Measurements from ENCODE around the gene HMX2.

- TF ChIP-seq MXI1 (conservative IDR thresholded peaks at IDR 0.05; ENCODE audit: poor library complexity, severe bottlenecking) (no peak), CTCF (IDR thresholded peaks at IDR 0.05; ENCODE audit: poor library complexity, severe bottlenecking) (no peak)
- TF ChIP-seq, protein P1, sequence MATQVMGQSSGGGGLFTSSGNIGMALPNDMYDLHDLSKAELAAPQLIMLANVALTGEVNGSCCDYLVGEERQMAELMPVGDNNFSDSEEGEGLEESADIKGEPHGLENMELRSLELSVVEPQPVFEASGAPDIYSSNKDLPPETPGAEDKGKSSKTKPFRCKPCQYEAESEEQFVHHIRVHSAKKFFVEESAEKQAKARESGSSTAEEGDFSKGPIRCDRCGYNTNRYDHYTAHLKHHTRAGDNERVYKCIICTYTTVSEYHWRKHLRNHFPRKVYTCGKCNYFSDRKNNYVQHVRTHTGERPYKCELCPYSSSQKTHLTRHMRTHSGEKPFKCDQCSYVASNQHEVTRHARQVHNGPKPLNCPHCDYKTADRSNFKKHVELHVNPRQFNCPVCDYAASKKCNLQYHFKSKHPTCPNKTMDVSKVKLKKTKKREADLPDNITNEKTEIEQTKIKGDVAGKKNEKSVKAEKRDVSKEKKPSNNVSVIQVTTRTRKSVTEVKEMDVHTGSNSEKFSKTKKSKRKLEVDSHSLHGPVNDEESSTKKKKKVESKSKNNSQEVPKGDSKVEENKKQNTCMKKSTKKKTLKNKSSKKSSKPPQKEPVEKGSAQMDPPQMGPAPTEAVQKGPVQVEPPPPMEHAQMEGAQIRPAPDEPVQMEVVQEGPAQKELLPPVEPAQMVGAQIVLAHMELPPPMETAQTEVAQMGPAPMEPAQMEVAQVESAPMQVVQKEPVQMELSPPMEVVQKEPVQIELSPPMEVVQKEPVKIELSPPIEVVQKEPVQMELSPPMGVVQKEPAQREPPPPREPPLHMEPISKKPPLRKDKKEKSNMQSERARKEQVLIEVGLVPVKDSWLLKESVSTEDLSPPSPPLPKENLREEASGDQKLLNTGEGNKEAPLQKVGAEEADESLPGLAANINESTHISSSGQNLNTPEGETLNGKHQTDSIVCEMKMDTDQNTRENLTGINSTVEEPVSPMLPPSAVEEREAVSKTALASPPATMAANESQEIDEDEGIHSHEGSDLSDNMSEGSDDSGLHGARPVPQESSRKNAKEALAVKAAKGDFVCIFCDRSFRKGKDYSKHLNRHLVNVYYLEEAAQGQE (IDR thresholded peaks at IDR 0.05; ENCODE audit: borderline replicate concordance) = no peak
Measured at GRCh38 chr10:123100030-123100762, 47.7 kb upstream of the HMX2 start.

All from neural cell (in vitro differentiated cells).